ENCODE measurements around the gene LRP2. TPM values are rescaled to one million over a fixed set of nuclear protein-coding genes. Genes with fewer than 3 reads are reported as not detected.

The LRP2 gene
- total RNA-seq, 6 donors from 2014 or later: 20.0 to 56.5 (median 27.5) TPM

DNA sequence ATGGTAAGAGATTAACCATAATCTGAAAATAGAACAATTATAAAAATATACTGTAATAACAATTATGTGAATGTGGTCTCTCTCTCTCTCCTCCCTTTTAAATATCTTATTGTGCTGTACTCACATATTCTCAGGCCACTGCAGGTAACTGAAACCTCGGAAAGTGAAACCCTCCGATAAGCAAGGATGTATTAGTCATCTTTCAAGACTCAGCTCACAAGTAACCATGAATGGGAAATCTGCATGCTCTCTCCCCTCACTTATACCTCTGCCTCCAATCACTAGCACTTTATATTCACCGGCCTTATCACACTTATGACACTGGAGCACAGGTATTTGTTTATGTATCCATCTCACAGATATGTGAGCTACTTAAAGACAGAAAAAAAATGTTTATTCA lies 139.7 kb downstream of the LRP2 start:
- Histone ChIP-seq H3K9me3 (no peaks in the 10 kb centered on the region), H3K4me1 (no peaks in the 10 kb centered on the region), H3K27ac (no peak overlapping the region), H3K36me3 (no peaks in the 10 kb centered on the region), H3K27me3 (no peaks in the 10 kb centered on the region), H3K4me3 (no peak overlapping the region)
- ATAC-seq (ENCODE audit: low FRiP score in 2 of 2): no peak
- no peak for DNase-seq
- WGBS, 2 donors: 43 to 54% methylated on average over 3 of the region's 3 CpGs
- TF ChIP-seq EP300 (IDR thresholded peaks at IDR 0.05): no peak
- TF ChIP-seq POLR2AphosphoS5 (IDR thresholded peaks at IDR 0.05): no peak
- TF ChIP-seq POLR2A (IDR thresholded peaks at IDR 0.05): no peak
- no peak for TF ChIP-seq CTCF (IDR thresholded peaks at IDR 0.05)

GRCh38 chr2:169221745-169222369 lies 140.5 kb downstream of the LRP2 start:
- Histone ChIP-seq H3K27ac (no peak overlapping the region), H3K4me1 (no peaks in the 10 kb centered on the region), H3K4me3 (no peak overlapping the region), H3K9me3 (no peaks in the 10 kb centered on the region), H3K27me3 (no peaks in the 10 kb centered on the region), H3K36me3 (no peaks in the 10 kb centered on the region)
- ATAC-seq (ENCODE audit: low FRiP score in 2 of 2): no peak
- DNase-seq: no peak
- 26 to 39% methylated on average over 5 of the region's 5 CpGs for WGBS, 2 donors
- TF ChIP-seq POLR2A (IDR thresholded peaks at IDR 0.05): no peak
- no peak for TF ChIP-seq CTCF (IDR thresholded peaks at IDR 0.05)
- TF ChIP-seq POLR2AphosphoS5 (IDR thresholded peaks at IDR 0.05): no peak
- no peak for TF ChIP-seq EP300 (IDR thresholded peaks at IDR 0.05)

GRCh38 chr2:169210917-169211316 lies 151.4 kb downstream of the LRP2 start:
- H3K4me1 ChIP-seq: no peaks in the 10 kb centered on the region
- H3K9me3 ChIP-seq: no peaks in the 10 kb centered on the region
- no peaks in the 10 kb centered on the region for H3K36me3 ChIP-seq
- no peak overlapping the region for H3K4me3 ChIP-seq
- DNase-seq (no peak), ATAC-seq (ENCODE audit: low FRiP score in 2 of 2) (no peak)
- H3K27me3 ChIP-seq: no peaks in the 10 kb centered on the region
- WGBS, 2 donors: 84% methylated on average over 4 of the region's 4 CpGs
- no peak overlapping the region for H3K27ac ChIP-seq
- TF ChIP-seq EP300 (IDR thresholded peaks at IDR 0.05) (no peak), CTCF (IDR thresholded peaks at IDR 0.05) (no peak), POLR2A (IDR thresholded peaks at IDR 0.05) (no peak), POLR2AphosphoS5 (IDR thresholded peaks at IDR 0.05) (no peak)

DNA sequence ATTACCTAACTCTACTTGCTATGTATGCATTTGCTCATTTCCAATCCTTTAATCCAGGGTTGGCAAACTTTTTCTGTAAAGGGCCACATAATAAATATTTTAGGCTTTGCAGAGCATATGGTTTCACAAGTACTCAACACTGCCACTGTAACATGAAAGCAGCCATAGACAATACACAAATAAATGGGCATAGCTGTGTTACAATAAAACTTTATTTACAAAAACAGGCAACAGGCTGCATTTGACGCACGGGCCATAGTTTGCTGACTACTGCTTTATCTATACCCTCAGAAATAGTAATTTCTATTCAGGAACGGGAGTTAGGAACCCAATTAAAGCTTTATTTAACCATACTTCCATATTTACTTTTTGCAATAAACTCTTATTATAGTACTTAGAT lies 154.3 kb downstream of the LRP2 start:
- Histone ChIP-seq H3K27ac (no peak overlapping the region), H3K36me3 (no peaks in the 10 kb centered on the region), H3K4me1 (no peaks in the 10 kb centered on the region), H3K4me3 (no peak overlapping the region), H3K9me3 (no peaks in the 10 kb centered on the region), H3K27me3 (no peaks in the 10 kb centered on the region)
- no peak for TF ChIP-seq POLR2AphosphoS5 (IDR thresholded peaks at IDR 0.05)
- no peak for TF ChIP-seq CTCF (IDR thresholded peaks at IDR 0.05)
- no peak for TF ChIP-seq EP300 (IDR thresholded peaks at IDR 0.05)
- TF ChIP-seq POLR2A (IDR thresholded peaks at IDR 0.05): no peak
- WGBS, 2 donors: 94 to 98% methylated on average over 3 of the region's 3 CpGs
- DNase-seq (no peak), ATAC-seq (ENCODE audit: low FRiP score in 2 of 2) (no peak)

DNA sequence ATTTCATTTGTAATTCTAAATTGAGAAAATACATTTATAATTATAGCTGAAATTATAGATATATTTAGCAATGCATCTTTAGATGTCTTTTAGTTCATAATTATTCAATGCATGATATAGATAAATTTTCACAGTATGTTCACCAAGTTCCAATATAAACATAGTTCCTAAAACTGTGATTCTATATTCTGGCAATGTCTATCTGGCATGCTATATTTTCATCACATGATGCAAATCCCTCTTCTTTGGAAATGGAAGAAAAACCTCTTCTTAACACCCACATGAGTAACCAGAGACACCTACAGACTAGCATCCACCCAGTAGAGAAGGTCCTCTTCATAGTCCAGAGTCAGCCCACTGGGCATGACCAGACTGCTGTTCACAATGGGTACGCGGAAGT lies 157.2 kb downstream of the LRP2 start:
- H3K36me3 ChIP-seq: no peaks in the 10 kb centered on the region
- TF ChIP-seq POLR2A (IDR thresholded peaks at IDR 0.05) (no peak), POLR2AphosphoS5 (IDR thresholded peaks at IDR 0.05) (no peak), CTCF (IDR thresholded peaks at IDR 0.05) (no peak), EP300 (IDR thresholded peaks at IDR 0.05) (no peak)

More for the DNA sequence above, 157.2 kb downstream of the LRP2 start:
- H3K4me3 ChIP-seq: no peak overlapping the region
- H3K27ac ChIP-seq: no peak overlapping the region
- no peaks in the 10 kb centered on the region for H3K27me3 ChIP-seq
- WGBS, 2 donors: 97 to 100% methylated on average over 2 of the region's 2 CpGs
- H3K9me3 ChIP-seq: no peaks in the 10 kb centered on the region
- H3K4me1 ChIP-seq: no peaks in the 10 kb centered on the region
- DNase-seq (no peak), ATAC-seq (ENCODE audit: low FRiP score in 2 of 2) (no peak)

Measured in upper lobe of left lung (tissue), 6 donors.